Effector memory CD8-positive, alpha-beta T cell (primary cell): ENCODE data around the gene CITED4.
"Not testable (repeated sequence)": the region's sequence is repeated elsewhere in the genome, so short reads cannot be mapped to it uniquely, and the experiment has no call there.

Experiments
- ATAC-seq: fragments of 150-1000 bp; cut with Tn5 transposase; replicated peaks from 2 replicates; pipeline ENCODE4 v1.10.0; 2021; ENCODE audit warnings: mild to moderate bottlenecking, moderate library complexity
- DNase-seq, 3 experiments: peaks; one replicate each; pipeline ENCODE4 v3.0.0; 2021
- H3K27ac Mint-ChIP-seq, 2 donors: one replicate each; pipeline ENCODE4 v1.8.0; 2022; ENCODE audit warnings: mild to moderate bottlenecking in 2 of 2, mixed read lengths in 2 of 2, moderate library complexity in 2 of 2
- H3K27me3 Mint-ChIP-seq, 2 donors: one replicate each; pipeline ENCODE4 v1.8.0; 2022; ENCODE audit warnings: mixed read lengths in 2 of 2
- H3K36me3 Mint-ChIP-seq: one replicate; pipeline ENCODE4 v1.8.0; 2022; ENCODE audit warnings: mild to moderate bottlenecking, moderate library complexity, mixed read lengths; ENCODE audit not compliant: insufficient read depth
- H3K4me1 Mint-ChIP-seq, 2 donors: one replicate each; pipeline ENCODE4 v1.8.0; 2022; ENCODE audit warnings: low read depth in 2 of 2, mixed read lengths in 2 of 2
- H3K4me3 Mint-ChIP-seq, 2 donors: one replicate each; pipeline ENCODE4 v1.8.0; 2022; ENCODE audit warnings: mild to moderate bottlenecking in 2 of 2, mixed read lengths in 2 of 2, moderate library complexity in 2 of 2
- H3K9me3 Mint-ChIP-seq, 2 donors: one replicate each; pipeline ENCODE4 v1.8.0; 2022; ENCODE audit warnings: mixed read lengths in 2 of 2

Gene CITED4

DNA sequence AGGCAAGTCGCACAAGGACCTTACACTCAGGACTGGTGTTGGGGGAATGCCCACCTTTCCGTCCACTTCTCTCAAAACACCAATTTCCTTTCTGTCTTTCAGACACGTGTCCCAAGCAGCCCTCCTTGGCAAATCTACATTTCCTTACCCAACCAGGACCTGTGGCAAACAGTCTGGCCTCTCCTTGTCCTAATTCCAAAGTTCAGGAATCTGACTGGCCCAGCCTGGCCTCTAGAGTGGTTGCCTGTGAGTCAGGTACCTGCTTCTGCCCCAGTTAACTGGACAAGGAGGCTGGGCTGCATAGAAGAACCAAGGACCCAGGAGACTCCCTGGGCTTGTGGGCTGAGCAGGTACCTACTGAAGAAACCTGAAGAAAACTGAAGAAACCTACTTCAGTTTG is 34.3 kb upstream of the CITED4 start:
- DNase-seq (no peak), ATAC-seq (no peak)
- Mint-ChIP-seq H3K4me1 (no peaks in the 10 kb centered on the region), H3K4me3 (no peak overlapping the region), H3K27ac (no peak overlapping the region), H3K9me3 (peaks cover 0 to 15% of the 10 kb centered on the region in 2 donors), H3K36me3 (no peaks in the 10 kb centered on the region), H3K27me3 (no peaks in the 10 kb centered on the region)

DNA sequence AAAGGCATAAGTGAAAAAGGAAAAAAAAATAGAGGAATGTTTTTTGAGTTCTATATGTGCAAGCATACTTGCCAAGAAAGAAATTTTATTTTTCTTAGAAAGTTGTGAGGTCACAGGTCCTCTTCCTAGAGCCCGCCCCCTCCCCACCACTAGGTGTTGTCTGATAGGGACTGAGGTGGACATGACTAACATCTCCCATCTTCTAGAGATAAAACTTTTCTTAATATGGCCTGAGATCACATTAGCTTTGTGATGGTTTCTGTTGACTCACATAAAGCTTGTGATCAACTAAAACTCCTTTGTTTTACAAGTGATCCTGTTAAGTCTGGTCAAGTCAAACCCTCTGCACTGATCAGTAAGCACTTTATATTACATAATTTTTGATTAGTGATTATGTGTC is 33.4 kb upstream of the CITED4 start:
- Mint-ChIP-seq H3K4me3 (no peak overlapping the region), H3K27ac (no peak overlapping the region), H3K4me1 (no peaks in the 10 kb centered on the region), H3K36me3 (no peaks in the 10 kb centered on the region), H3K9me3 (peaks cover 0 to 15% of the 10 kb centered on the region in 2 donors), H3K27me3 (no peaks in the 10 kb centered on the region)
- DNase-seq = no peak
- no peak for ATAC-seq

DNA sequence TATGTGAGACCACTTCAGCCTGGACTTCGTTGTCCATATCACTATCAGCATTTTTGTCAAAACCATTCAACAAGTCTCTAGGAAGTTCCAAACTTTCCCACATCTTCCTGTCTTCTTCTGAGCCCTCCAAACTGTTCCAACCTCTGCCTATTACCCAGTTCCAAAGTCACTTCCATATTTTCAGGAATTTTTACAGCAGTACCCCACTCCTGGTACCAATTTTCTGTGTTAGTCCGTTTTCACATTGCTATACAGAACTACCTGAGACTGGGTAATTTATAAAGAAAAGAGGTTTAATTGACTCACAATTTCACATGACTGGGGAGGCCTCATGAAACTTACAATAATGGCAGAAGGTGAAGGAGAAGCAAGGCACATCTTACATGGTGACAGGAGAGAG is 32.7 kb upstream of the CITED4 start:
- ATAC-seq, H3K4me3 Mint-ChIP-seq, H3K27ac Mint-ChIP-seq, DNase-seq, H3K27me3 Mint-ChIP-seq, H3K4me1 Mint-ChIP-seq, H3K36me3 Mint-ChIP-seq: not testable (repeated sequence)
- peaks cover 0 to 15% of the 10 kb centered on the region in 2 donors for H3K9me3 Mint-ChIP-seq

DNA sequence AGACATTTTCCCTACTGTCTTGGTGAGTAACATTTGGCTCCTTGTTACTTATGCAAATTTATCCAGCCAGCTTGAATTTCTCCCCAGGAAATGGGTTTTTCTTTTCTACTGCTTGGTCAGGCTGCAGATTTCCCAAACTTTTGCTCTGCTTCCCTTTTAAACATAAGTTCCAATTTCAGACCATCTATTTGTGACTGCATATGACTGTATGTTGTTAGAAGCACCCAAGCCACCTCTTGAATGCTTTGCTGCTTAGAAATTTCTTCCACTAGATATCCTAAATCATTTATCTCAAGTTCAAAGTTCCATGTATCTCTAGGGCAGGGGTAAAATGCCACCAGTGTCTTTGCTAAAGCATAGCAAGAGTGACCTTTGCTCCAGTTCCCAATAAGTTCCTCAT is 32.3 kb upstream of the CITED4 start:
- H3K4me3 Mint-ChIP-seq = no peak overlapping the region
- no peaks in the 10 kb centered on the region for H3K36me3 Mint-ChIP-seq
- ATAC-seq = no peak
- H3K4me1 Mint-ChIP-seq = no peaks in the 10 kb centered on the region
- no peak overlapping the region for H3K27ac Mint-ChIP-seq
- no peaks in the 10 kb centered on the region for H3K27me3 Mint-ChIP-seq
- DNase-seq = no peak
- H3K9me3 Mint-ChIP-seq = peaks cover 0 to 15% of the 10 kb centered on the region in 2 donors

DNA sequence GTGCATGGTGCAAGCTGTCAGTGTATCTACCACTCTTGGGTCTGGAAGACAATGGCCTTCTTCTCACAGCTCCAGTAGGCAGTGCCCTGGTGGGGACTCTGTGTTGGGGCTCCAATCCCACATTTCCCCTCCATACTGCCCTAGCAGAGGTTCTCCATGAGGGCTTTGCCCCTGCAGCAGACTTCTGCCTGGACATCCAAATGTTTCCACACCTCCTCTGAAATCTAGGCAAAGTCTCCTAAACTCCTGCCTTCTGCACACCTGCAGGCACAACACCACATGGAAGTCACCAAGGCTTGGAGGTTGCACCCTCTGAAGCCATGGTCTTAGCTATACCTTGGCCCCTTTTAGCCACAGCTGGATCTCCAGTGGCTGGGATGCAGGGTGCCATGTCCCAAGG is 31.8 kb upstream of the CITED4 start:
- DNase-seq = no peak
- Mint-ChIP-seq H3K4me3 (no peak overlapping the region), H3K9me3 (peaks cover 0 to 15% of the 10 kb centered on the region in 2 donors), H3K27me3 (peaks cover 4% of the 10 kb centered on the region in 2 donors), H3K36me3 (no peaks in the 10 kb centered on the region), H3K27ac (no peak overlapping the region), H3K4me1 (no peaks in the 10 kb centered on the region)
- no peak for ATAC-seq

DNA sequence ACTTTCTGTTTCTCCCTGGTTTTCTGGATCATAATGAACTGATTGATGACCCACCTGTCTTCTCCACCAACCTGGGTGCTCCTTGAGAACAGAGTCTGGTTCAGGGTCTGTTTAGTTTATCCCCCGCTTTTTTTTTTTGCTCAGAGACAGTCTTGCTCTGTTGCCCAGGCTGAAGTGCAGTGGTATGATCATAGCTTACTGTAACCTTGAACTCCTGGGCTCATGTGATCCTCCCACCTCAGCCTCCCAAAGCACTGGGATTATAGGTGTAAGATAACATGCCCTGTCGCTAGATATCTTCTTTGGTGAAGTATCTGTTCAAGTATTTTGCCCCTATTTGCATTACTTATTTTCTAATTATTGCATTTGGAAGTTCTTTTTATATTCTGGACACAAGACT is 30.2 kb upstream of the CITED4 start:
- Mint-ChIP-seq H3K4me3 (no peak overlapping the region), H3K36me3 (no peaks in the 10 kb centered on the region), H3K9me3 (peaks cover 0 to 15% of the 10 kb centered on the region in 2 donors), H3K4me1 (no peaks in the 10 kb centered on the region), H3K27ac (no peak overlapping the region), H3K27me3 (peaks cover 18 to 20% of the 10 kb centered on the region in 2 donors)
- ATAC-seq (no peak), DNase-seq (no peak)

DNA sequence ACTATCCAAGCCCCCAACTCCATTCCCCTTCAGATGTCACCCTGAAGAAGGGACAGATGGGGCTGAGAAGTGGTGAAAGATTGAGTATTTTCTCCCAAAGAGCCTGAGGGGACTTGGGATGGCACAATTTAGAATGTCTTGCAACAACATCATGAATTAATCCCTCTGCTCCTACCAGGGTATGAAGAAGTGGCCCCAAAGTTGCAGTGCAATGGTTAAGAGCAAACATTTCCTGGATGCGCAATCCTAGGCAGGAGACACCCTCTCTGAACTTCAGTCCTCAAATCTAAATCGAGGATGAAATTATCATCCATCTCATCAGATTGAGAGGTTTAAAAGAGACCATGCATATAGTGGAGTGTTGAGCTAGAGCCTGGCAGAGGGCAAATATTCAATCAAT is 28.6 kb upstream of the CITED4 start:
- no peak overlapping the region for H3K27ac Mint-ChIP-seq
- ATAC-seq (no peak), DNase-seq (no peak)
- no peaks in the 10 kb centered on the region for H3K4me1 Mint-ChIP-seq
- peaks cover 0 to 15% of the 10 kb centered on the region in 2 donors for H3K9me3 Mint-ChIP-seq
- H3K4me3 Mint-ChIP-seq = no peak overlapping the region
- H3K36me3 Mint-ChIP-seq = no peaks in the 10 kb centered on the region
- H3K27me3 Mint-ChIP-seq = peaks cover 24 to 36% of the 10 kb centered on the region in 2 donors

DNA sequence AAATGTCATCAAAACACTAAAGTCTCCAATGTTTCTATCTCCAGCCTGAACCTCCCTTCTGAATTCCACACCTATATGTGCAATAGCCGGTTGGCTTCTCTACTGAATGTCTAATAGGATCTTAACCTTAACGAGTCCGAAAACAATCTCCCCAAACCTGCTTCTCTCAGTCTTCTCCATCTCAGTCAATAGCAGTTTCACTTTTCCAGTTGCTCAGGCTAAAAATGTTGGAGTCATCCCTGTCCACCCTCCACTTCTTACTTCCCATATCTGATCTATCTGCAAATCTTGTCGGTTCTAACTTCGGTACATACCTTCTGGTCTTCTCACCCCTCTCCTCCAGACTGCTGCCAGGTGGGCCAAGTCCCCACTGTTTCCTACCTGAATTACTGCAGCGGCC is 25.5 kb upstream of the CITED4 start:
- H3K27ac Mint-ChIP-seq = no peak overlapping the region
- no peak for DNase-seq
- H3K4me1 Mint-ChIP-seq = peaks cover 0 to 4% of the 10 kb centered on the region in 2 donors
- peaks cover 39 to 67% of the 10 kb centered on the region in 2 donors for H3K27me3 Mint-ChIP-seq
- no peaks in the 10 kb centered on the region for H3K9me3 Mint-ChIP-seq
- ATAC-seq = no peak
- H3K4me3 Mint-ChIP-seq = no peak overlapping the region
- no peaks in the 10 kb centered on the region for H3K36me3 Mint-ChIP-seq

DNA sequence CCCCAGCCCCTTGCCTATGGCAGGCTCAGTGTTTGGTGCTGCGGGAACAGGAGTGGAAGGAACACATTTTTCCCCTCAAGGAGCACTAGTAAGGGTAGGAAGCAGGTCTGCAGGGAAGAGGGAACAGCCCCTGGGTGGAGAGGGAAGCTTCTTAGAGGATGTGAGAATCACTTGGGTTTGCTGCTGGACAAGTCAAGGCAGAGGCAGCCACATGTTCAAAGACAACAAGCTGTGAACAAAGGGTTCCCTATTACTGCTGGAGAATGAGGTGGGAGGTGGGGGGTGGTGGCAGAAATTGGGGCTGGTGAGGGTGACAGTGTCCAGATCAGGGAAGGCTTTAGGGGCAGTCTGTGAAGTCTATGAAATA is 24.8 kb upstream of the CITED4 start:
- Mint-ChIP-seq H3K27me3 (peaks cover 41 to 73% of the 10 kb centered on the region in 2 donors), H3K27ac (no peak overlapping the region), H3K4me3 (no peak overlapping the region)

DNA sequence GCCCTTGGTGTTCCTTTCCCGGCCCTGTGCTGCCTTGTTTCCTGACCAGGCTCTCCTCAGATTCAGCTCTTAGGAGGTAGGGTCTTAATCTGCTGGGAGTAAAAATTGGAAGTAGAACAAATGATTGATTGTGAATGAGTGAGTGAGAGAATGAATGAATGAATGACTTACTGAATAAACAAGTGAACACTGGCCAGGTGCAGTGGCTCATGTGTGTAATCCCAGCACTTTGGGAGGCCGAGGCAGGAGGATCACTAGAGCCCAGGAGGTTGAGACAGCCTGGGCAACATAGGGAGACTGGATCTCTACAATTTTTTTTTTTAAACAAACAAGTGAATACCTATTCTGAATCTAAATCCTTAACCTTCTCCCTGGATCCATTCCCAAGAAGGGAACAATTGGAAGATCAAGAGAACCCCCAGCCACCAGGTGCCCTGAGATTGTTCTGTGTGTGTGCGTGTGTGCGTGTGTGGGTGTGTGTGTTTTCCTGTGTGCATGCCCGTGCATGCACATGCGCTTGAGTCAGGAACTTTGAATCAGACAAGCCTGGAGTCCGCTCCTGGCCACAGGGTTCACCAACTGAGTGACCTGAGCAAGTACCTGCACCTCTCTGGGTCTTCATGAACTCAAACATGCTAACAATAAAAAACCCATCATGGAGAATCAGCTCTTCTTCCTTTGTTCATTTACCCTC is 24.3 kb upstream of the CITED4 start:
- Mint-ChIP-seq H3K4me1 (peaks cover 0 to 4% of the 10 kb centered on the region in 2 donors), H3K27ac (no peak overlapping the region), H3K27me3 (peaks cover 41 to 73% of the 10 kb centered on the region in 2 donors), H3K9me3 (no peaks in the 10 kb centered on the region), H3K4me3 (no peak overlapping the region), H3K36me3 (no peaks in the 10 kb centered on the region)
- DNase-seq (no peak), ATAC-seq (no peak)

More for the DNA sequence above, 24.8 kb upstream of the CITED4 start:
- no peak for ATAC-seq
- DNase-seq = no peak
- Mint-ChIP-seq H3K36me3 (no peaks in the 10 kb centered on the region), H3K9me3 (no peaks in the 10 kb centered on the region), H3K4me1 (peaks cover 0 to 4% of the 10 kb centered on the region in 2 donors)

DNA sequence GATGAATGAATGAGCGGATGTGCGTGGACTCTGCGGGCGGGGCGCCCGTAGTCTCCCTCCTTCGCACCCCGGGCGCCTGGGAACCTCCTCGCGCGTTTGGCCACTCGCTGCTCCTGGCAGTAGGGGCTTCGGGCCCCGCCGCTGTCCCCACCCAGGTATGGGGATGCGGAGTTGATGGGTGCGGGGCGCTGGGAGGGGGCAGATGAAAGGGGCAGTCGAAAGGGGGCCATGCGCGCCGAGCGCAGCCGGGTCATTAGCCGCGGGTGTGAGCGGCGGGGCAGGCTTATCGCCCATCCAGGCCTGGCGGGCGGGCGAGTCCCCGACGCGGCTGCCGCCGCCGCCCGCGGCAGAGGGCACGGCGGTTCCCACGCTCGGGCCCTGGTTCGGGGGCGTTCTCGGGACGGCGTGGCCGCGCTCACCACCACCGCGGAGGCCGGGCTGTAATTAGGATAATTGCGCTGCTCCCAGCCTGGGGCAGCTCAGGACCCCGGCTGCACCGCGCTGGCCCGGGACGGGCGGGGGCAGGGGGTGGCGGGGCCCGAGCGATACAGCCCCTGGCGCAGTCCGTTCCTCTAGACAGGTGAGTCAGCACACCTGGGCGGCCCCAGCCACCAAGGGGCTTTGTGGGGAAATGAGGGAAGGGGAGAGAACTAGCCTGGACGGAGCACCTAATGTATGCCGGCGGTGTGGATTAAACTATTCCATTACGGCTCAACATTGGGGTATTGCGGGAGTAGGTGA is 22.1 kb upstream of the CITED4 start:
- ATAC-seq = no peak
- H3K9me3 Mint-ChIP-seq = no peaks in the 10 kb centered on the region
- H3K4me3 Mint-ChIP-seq = peak overlapping the region; percentile 26 to 44
- peaks cover 0 to 4% of the 10 kb centered on the region in 2 donors for H3K4me1 Mint-ChIP-seq
- H3K27me3 Mint-ChIP-seq = peaks cover 39 to 84% of the 10 kb centered on the region in 2 donors
- no peak for DNase-seq
- H3K27ac Mint-ChIP-seq = no peak overlapping the region
- H3K36me3 Mint-ChIP-seq = no peaks in the 10 kb centered on the region

DNA sequence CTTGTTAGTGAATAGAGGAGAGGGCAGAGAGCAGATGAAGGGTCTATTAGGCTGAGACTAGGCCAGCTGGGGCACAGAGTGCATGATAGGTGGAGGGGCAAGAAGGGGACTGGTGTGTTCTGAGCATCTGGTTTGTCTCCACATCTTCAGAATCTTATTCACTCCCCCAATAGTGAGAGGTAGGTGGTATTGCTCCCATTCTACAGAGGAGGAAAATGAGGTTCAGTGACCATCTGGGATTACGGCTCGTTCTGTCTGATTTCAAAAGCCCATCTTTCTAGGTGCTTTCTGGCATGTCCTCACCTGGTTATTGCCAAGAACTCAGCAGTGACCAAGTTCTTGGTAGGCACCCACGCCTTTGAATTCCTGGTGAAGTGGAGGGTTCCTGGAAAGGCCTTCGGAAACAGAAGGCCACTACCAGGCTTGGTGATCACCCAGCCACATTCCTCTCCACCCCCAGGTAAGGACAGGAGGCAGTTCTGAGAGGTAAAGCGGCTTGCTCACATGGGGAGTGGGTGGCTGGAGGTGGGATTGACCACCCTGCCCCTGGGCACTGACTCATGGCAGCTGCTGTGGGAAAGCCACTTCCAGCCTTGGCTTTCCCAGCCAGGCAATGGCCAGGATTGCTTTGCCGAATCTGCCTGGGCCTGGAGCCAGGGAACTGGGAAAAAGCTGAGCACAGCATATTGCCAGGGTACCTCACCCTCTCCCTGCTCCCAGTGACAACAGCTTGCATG is 18.8 kb upstream of the CITED4 start:
- peaks cover 19 to 52% of the 10 kb centered on the region in 2 donors for H3K27me3 Mint-ChIP-seq
- H3K4me1 Mint-ChIP-seq = peaks cover 20 to 22% of the 10 kb centered on the region in 2 donors
- no peaks in the 10 kb centered on the region for H3K36me3 Mint-ChIP-seq
- H3K4me3 Mint-ChIP-seq = no peak overlapping the region
- DNase-seq = no peak
- no peaks in the 10 kb centered on the region for H3K9me3 Mint-ChIP-seq
- H3K27ac Mint-ChIP-seq = no peak overlapping the region
- no peak for ATAC-seq

DNA sequence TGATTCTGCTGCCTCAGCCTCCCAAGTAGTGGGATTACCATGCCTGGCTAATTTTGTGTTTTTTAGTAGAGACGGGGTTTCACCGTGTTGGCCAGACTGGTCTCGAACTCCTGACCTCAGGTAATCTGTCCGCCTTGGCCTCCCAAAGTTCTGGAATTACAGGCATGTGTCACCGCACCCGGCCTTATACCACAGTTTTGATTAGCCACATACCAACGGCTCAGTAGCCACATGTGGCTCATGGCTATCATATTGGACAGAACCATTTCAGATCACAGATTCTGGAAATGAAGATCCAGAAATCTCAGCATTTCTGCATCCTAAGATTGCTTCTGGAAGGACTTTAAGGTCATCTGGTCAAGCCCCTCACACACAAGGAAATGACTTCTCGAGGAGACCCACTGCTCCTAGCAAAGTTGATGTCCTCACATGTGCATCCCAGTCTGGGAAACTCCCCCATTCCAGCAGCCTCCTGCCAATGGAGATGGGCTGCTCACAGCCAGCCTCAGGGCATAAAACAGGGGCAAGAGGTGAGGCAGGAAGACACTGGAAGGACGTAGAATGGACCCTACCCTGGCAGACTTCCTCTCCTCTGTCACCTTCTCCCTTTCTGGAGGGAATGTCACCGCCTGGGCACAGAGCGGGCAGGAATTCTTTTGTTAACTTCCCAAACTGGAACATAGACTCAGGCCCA is 17.5 kb upstream of the CITED4 start:
- DNase-seq (no peak), ATAC-seq (no peak)
- H3K4me1 Mint-ChIP-seq = peaks cover 29 to 32% of the 10 kb centered on the region in 2 donors
- no peaks in the 10 kb centered on the region for H3K36me3 Mint-ChIP-seq
- peaks cover 16 to 38% of the 10 kb centered on the region in 2 donors for H3K27me3 Mint-ChIP-seq
- H3K4me3 Mint-ChIP-seq = no peak overlapping the region
- H3K9me3 Mint-ChIP-seq = no peaks in the 10 kb centered on the region
- peak overlapping the region in 1 of 2 donors; percentile 15 for H3K27ac Mint-ChIP-seq
